GM12878 (cell line): ENCODE data around the gene TP53I3. TPM values are rescaled to one million over a fixed set of nuclear protein-coding genes. Genes with fewer than 3 reads are reported as not detected.

Source experiments
- ATAC-seq: fragments of 200-7000 bp; cut with Tn5 transposase; 3 replicates; pipeline ENCODE4 v1.9.1; 2020; ENCODE audit warnings: mild to moderate bottlenecking, moderate library complexity
- BruUV-seq: library from RNA; stranded (reverse); fragments of 400-500 nt; replicated peaks from 2 replicates; lab custom pipeline; 2021; lab: Mats Ljungman, UMichigan
- CTCF ChIA-PET: fragments of 300-600 bp; sonication (Branson Sonifier 250); formaldehyde crosslinking; extraction: SDS; loops from one replicate; lab custom pipeline; 2021; ENCODE audit warnings: inconsistent platforms; lab: Yijun Ruan, JAX
- POLR2A ChIA-PET: fragments of 350-600 bp; formaldehyde crosslinking; extraction: SDS; loops from one replicate; lab custom pipeline; 2021; ENCODE audit warnings: inconsistent platforms; lab: Charles Lee
- RAD21 ChIA-PET: fragments of 300-600 bp; sonication (Branson Sonifier 250); formaldehyde crosslinking; loops from one replicate; lab custom pipeline; 2023; ENCODE audit warnings: antibody characterized with exemption; ENCODE audit not compliant: unreplicated experiment; lab: Charles Lee
- SMC1A ChIA-PET: fragments of 300-600 bp; sonication (Branson Sonifier 250); formaldehyde crosslinking; loops from one replicate; lab custom pipeline; 2023; ENCODE audit not compliant: unreplicated experiment, uncharacterized antibody; lab: Charles Lee
- DNase-seq: peaks from one replicate; pipeline ENCODE4 v3.0.0-alpha.2; 2011; ENCODE audit warnings: low read depth, low spot score
- FAIRE-seq: peaks from 3 replicates; lab custom pipeline; 2011; peaks lifted over from hg19 to GRCh38; lab: Jason Lieb, UNC
- H2AFZ ChIP-seq: 2 replicates; pipeline ENCODE4 v1.6.0; 2011; ENCODE audit warnings: low read depth, low read length, control low read depth; ENCODE audit not compliant: control insufficient read depth
- H3K27ac ChIP-seq: 2 replicates; pipeline ENCODE4 v1.5.1; 2011; ENCODE audit warnings: control low read depth; ENCODE audit not compliant: control insufficient read depth, insufficient read depth
- H3K27me3 ChIP-seq, 2 experiments: replicated peaks in 1 of 2; 2 replicates each; pipeline versions ENCODE4 v1.6.0 to v1.6.1; 2011; ENCODE audit warnings: low read length in 1 of 2; ENCODE audit not compliant: control insufficient read depth in 2 of 2, insufficient read depth in 2 of 2
- H3K36me3 ChIP-seq, 2 experiments: 2 replicates each; pipeline ENCODE4 v1.5.1; 2011; ENCODE audit warnings: low read length in 1 of 2; ENCODE audit not compliant: control insufficient read depth in 2 of 2, insufficient read depth in 2 of 2
- H3K4me1 ChIP-seq: 2 replicates; pipeline ENCODE4 v1.6.1; 2011; ENCODE audit warnings: mild to moderate bottlenecking, low read length, moderate library complexity, mixed read lengths; ENCODE audit not compliant: control insufficient read depth, insufficient read depth
- H3K4me2 ChIP-seq: 2 replicates; pipeline ENCODE4 v1.6.0; 2011; ENCODE audit warnings: control low read depth; ENCODE audit not compliant: control insufficient read depth, insufficient read depth
- H3K4me3 ChIP-seq: fragments of 200-600 bp; sonication (generic); 2 replicates; pipeline ENCODE4 v1.5.1; 2016
- H3K79me2 ChIP-seq: 2 replicates; pipeline ENCODE4 v1.6.0; 2011; ENCODE audit warnings: low read length; ENCODE audit not compliant: control insufficient read depth, insufficient read depth
- H3K9ac ChIP-seq: 2 replicates; pipeline ENCODE4 v1.8.0; 2011; ENCODE audit warnings: low read length, control low read depth, mixed read lengths; ENCODE audit not compliant: control insufficient read depth, insufficient read depth
- H3K9me3 ChIP-seq: replicated peaks from 3 replicates; pipeline ENCODE4 v1.5.1; 2011; ENCODE audit warnings: mild to moderate bottlenecking, low read length; ENCODE audit not compliant: control insufficient read depth, insufficient read depth
- H4K20me1 ChIP-seq: 2 replicates; pipeline ENCODE4 v1.6.0; 2011; ENCODE audit not compliant: control insufficient read depth, insufficient read depth
- IKZF1 ChIP-seq: fragments of 450-650 bp; conservative IDR thresholded peaks from 2 replicates; pipeline ENCODE4 v1.6.1; 2017; ENCODE audit warnings: antibody characterized with exemption, mild to moderate bottlenecking
- NFYA ChIP-seq: IDR thresholded peaks from 2 replicates; pipeline ENCODE4 v1.6.1; 2011; ENCODE audit warnings: low read depth, mild to moderate bottlenecking, low read length, improper control_type of control experiment, borderline replicate concordance
- RAD51 ChIP-seq: fragments of 450-650 bp; IDR thresholded peaks from 2 replicates; pipeline ENCODE4 v1.6.1; 2016; ENCODE audit warnings: moderate library complexity, mild to moderate bottlenecking, inconsistent platforms
- SKIL ChIP-seq: fragments of 450-650 bp; IDR thresholded peaks from 2 replicates; pipeline ENCODE4 v1.6.1; 2017; ENCODE audit warnings: mild to moderate bottlenecking, low read depth, inconsistent platforms; ENCODE audit not compliant: poor library complexity, severe bottlenecking
- SPI1 ChIP-seq: IDR thresholded peaks from 2 replicates; pipeline ENCODE4 v1.6.1; 2011; ENCODE audit warnings: low read depth, mild to moderate bottlenecking, low read length, moderate library complexity, borderline replicate concordance; ENCODE audit not compliant: insufficient read depth
- TCF3 ChIP-seq: IDR thresholded peaks from 2 replicates; pipeline ENCODE4 v1.6.1; 2012; ENCODE audit warnings: low read depth, mild to moderate bottlenecking, low read length, borderline replicate concordance; ENCODE audit not compliant: insufficient read depth
- ZSCAN29 ChIP-seq: fragments of 450-650 bp; IDR thresholded peaks from 2 replicates; pipeline ENCODE4 v1.6.1; 2017; ENCODE audit warnings: mild to moderate bottlenecking, moderate library complexity
- WGBS: methylation state at CpG from one replicate; pipeline ENCODE4 v1.1.6; 2016; ENCODE audit warnings: low lambda C conversion rate; ENCODE audit not compliant: insufficient replicate concordance, insufficient coverage; ENCODE audit errors: missing lambda C conversion rate; 5-methylcytosine and 5-hydroxymethylcytosine counted together
- in situ Hi-C: fragments of 300-500 bp; cut with MboI; formaldehyde crosslinking; loops from 9 replicates; pipeline ENCODE4 v1.14.3; 2018; ENCODE audit warnings: mixed read lengths
- intact Hi-C: fragments of 100-400 bp; cut with micrococcal nuclease; formaldehyde crosslinking; loops from one replicate; pipeline ENCODE4 v1.14.2; 2022; ENCODE audit not compliant: unreplicated experiment
- polyA plus RNA-seq, 11 experiments: library from polyadenylated mRNA; depleted of rRNA in 4 of 11; unstranded in 6 of 11; stranded (reverse) in 5 of 11; fragments of >200 nt; fragmentation: Nextera tagmentation in 4 of 11; fragmentation: Illumina TruSeq in 1 of 11; extraction: Ambion mirVana in 4 of 11; extraction: Trizol in 1 of 11; gene quantifications; 1 replicate in 1 of 11; 2 replicates in 10 of 11; pipeline versions ENCODE4 v1.2.1 to v1.2.3, GENCODE V29; 2011 to 2016; ENCODE audit warnings: inconsistent platforms in 2 of 11, missing spikeins in 2 of 11, low read depth in 1 of 11
- total RNA-seq, 4 experiments: library from RNA; depleted of rRNA in 3 of 4; stranded (reverse); fragments of >200 nt in 3 of 4; fragmentation: Illumina TruSeq in 1 of 4; extraction: Trizol in 1 of 4; gene quantifications; 2 replicates each; pipeline versions ENCODE4 v1.2.1 to v1.2.3, GENCODE V29; 2013 to 2021

TP53I3 gene
- total and polyA plus RNA-seq, 10 of the 15 experiments (the other 5 are each of a cell fraction or from before 2014, with no cell fraction given): 1.4 to 57.4 (median 11.6) TPM

GRCh38 chr2:24047703-24048033, 37.0 kb downstream of the TP53I3 start:
- Histone ChIP-seq H3K79me2 (peaks cover 7% of the 10 kb centered on the region), H2AFZ (peak overlapping the region; percentile 93), H3K4me2 (peak overlapping the region; percentile 65), H3K9ac (no peak overlapping the region), H3K36me3 (no peaks in the 10 kb centered on the region), H3K27me3 (peaks cover 0 to 5% of the 10 kb centered on the region in 2 experiments; a peak in 3 of 4 replicates), H3K4me1 (peaks cover 11% of the 10 kb centered on the region), H3K9me3 (no peaks in the 10 kb centered on the region), H4K20me1 (no peaks in the 10 kb centered on the region), H3K27ac (no peak overlapping the region)
- WGBS: 23% methylated on average over 8 of the region's 8 CpGs
- ATAC-seq (peak; percentile 0; the same call in 1 of the 3 replicates), FAIRE-seq (no peak)
- ChIA-PET RAD21 (interaction anchor here (0.7 to 1.7 kb wide), 12 partner anchors 12 to 223 kb away, joined by 3 to 31 read pairs (median 6); partner anchors contain the start of genes ATAD2B, SF3B6 and TP53I3), SMC1A (interaction anchor here (0.6 to 1.4 kb wide), 10 partner anchors 13 to 227 kb away, joined by 3 to 14 read pairs (median 4); partner anchors contain the start of gene ATAD2B)
- BruUV-seq: no TSS peak
- no peak for TF ChIP-seq TCF3
- peak; percentile 7; the same call in 1 of the 2 replicates for TF ChIP-seq IKZF1
- TF ChIP-seq, all 136 proteins: peak for 1
- ChIA-PET CTCF (interaction anchor here (0.7 to 3.7 kb wide), 10 partner anchors 10 to 223 kb away, joined by 3 to 26 read pairs (median 5); partner anchors contain the start of genes ATAD2B, SF3B6 and TP53I3), POLR2A (interaction anchor here (0.7 to 1.7 kb wide), 11 partner anchors 13 to 1434 kb away, joined by 3 to 12 read pairs (median 3); partner anchors contain the start of genes ATAD2B, SF3B6 and TP53I3)
- intact Hi-C loops: loop anchor here (1.0 to 5.0 kb wide), 2 partner anchors 29 to 120 kb away; partner anchors contain the start of genes ATAD2B and SF3B6
- H3K4me3 ChIP-seq: no peak overlapping the region
- DNase-seq: no peak
- in situ Hi-C loops: no loop called here

- ChIA-PET CTCF (interaction anchor here (0.7 to 3.7 kb wide), 10 partner anchors 9 to 223 kb away, joined by 3 to 26 read pairs (median 5); partner anchors contain the start of genes ATAD2B, SF3B6 and TP53I3), POLR2A (interaction anchor here (0.7 to 1.7 kb wide), 12 partner anchors 14 to 1435 kb away, joined by 3 to 12 read pairs (median 3); partner anchors contain the start of genes ATAD2B, SF3B6 and TP53I3), SMC1A (interaction anchor here (0.6 to 1.4 kb wide), 11 partner anchors 14 to 227 kb away, joined by 3 to 14 read pairs (median 3); partner anchors contain the start of genes ATAD2B and SF3B6), RAD21 (interaction anchor here (0.7 to 1.7 kb wide), 12 partner anchors 12 to 222 kb away, joined by 3 to 31 read pairs (median 6); partner anchors contain the start of genes ATAD2B, SF3B6 and TP53I3)
- peaks cover 0 to 5% of the 10 kb centered on the region in 2 experiments; a peak in 3 of 4 replicates for H3K27me3 ChIP-seq
- peak within 1 kb of the TSS; percentile 77 for H3K9ac ChIP-seq
- intact Hi-C loops: loop anchor here (1.0 to 5.0 kb wide), 2 partner anchors 29 to 120 kb away; partner anchors contain the start of genes ATAD2B and SF3B6
- H3K4me3 ChIP-seq: peak within 1 kb of the TSS; percentile 78
- peak within 1 kb of the TSS; percentile 72 for H3K4me2 ChIP-seq
- DNase-seq: peak; percentile 97
- peak within 1 kb of the TSS; percentile 95 for H2AFZ ChIP-seq
- TSS peak; percentile 85 for BruUV-seq
- ATAC-seq: peak; percentile 100
- H4K20me1 ChIP-seq: no peaks in the 10 kb centered on the region
- no peaks in the 10 kb centered on the region for H3K36me3 ChIP-seq
- H3K79me2 ChIP-seq: peaks cover 7% of the 10 kb centered on the region
- peak; percentile 100 for FAIRE-seq
- 2% methylated on average over 33 of the region's 38 CpGs for WGBS
- peak within 1 kb of the TSS; percentile 20; the same call in 1 of the 2 replicates for H3K27ac ChIP-seq
- H3K9me3 ChIP-seq: no peaks in the 10 kb centered on the region
- H3K4me1 ChIP-seq: peaks cover 11% of the 10 kb centered on the region
- in situ Hi-C loops: no loop called here
- TF ChIP-seq RAD51 (no peak), ZSCAN29 (no peak), SKIL (peak; percentile 57), SPI1 (no peak), NFYA (peak; percentile 93)
Measured at GRCh38 chr2:24046930-24047702, 37.5 kb downstream of the TP53I3 start, which contains the start of gene WDCP. Gene WDCP, minus strand, starts transcription at chr2:24047391. Its CDS starts 7,897 bp downstream, at chr2:24039494.
